Right cardiac atrium (tissue), 5 donors: Measurements from ENCODE around the gene HSPG2. TPM values are rescaled to one million over a fixed set of nuclear protein-coding genes. Genes with fewer than 3 reads are reported as not detected.
A peak's percentile ranks its signal among the peaks of the same experiment; 100 is the strongest.

ENCODE experiments used
- ATAC-seq, 2 donors: fragments of 200-7000 bp; cut with Tn5 transposase; one replicate each; pipeline versions ENCODE4 v1.8.0 to v1.9.1; 2020; ENCODE audit warnings: moderate library complexity in 2 of 2, mild to moderate bottlenecking in 1 of 2
- DNase-seq, 3 donors: peaks; one replicate each; pipeline ENCODE4 v3.0.0-alpha.2; 2020
- H3K27ac ChIP-seq: one replicate; pipeline ENCODE4 v1.5.1; 2013; ENCODE audit warnings: mild to moderate bottlenecking, low read length, control low read depth, moderate library complexity
- H3K27me3 ChIP-seq: one replicate; pipeline ENCODE4 v1.6.1; 2013; ENCODE audit not compliant: control insufficient read depth, insufficient read depth
- H3K4me1 ChIP-seq: one replicate; pipeline ENCODE4 v1.6.1; 2013; ENCODE audit warnings: low read length; ENCODE audit not compliant: control insufficient read depth, insufficient read depth
- H3K4me3 ChIP-seq: one replicate; pipeline ENCODE4 v1.5.1; 2013; ENCODE audit warnings: low read length, control low read depth
- H3K9me3 ChIP-seq: one replicate; pipeline ENCODE4 v1.6.1; 2013; ENCODE audit warnings: low read length; ENCODE audit not compliant: control insufficient read depth
- WGBS: extraction: QIAGEN DNeasy Blood & Tissue Kit; methylation state at CpG from one replicate; pipeline ENCODE4 v1.1.7; 2013; 5-methylcytosine and 5-hydroxymethylcytosine counted together
- intact Hi-C, 4 donors: fragments of 100-400 bp; cut with DNase I; formaldehyde crosslinking; loops; one replicate each; pipeline versions ENCODE4 v1.11.0 to v1.14.0; 2022 to 2023
- polyA plus RNA-seq: library from polyadenylated mRNA; stranded (reverse); fragments of 200-250 nt; gene quantifications from one replicate; pipeline ENCODE4 v1.2.3, GENCODE V29; 2013
- total RNA-seq, 4 donors: library from RNA; stranded (reverse); fragmentation: NEBNext Ultra II Directional; extraction: Animal tissue kit (Norgen Biotek cat#: 25700); gene quantifications; one replicate each; pipeline ENCODE4 v1.2.1, GENCODE V29; 2021
- donor health status: healthy with polysubstance abuse.
- donor health status: DM: no; HTN: yes; CAD: no.
- donor health status: DM: no; HTN: no; CAD: no.
- donor health status: DM: no; HTN: yes; CAD: no; lungs with severe emphysema.
- donor health status: DM: yes; HTN: yes; CAD: no.

HSPG2 gene
- total and polyA plus RNA-seq, 5 donors, result 257 to 659 (median 459) TPM

DNA sequence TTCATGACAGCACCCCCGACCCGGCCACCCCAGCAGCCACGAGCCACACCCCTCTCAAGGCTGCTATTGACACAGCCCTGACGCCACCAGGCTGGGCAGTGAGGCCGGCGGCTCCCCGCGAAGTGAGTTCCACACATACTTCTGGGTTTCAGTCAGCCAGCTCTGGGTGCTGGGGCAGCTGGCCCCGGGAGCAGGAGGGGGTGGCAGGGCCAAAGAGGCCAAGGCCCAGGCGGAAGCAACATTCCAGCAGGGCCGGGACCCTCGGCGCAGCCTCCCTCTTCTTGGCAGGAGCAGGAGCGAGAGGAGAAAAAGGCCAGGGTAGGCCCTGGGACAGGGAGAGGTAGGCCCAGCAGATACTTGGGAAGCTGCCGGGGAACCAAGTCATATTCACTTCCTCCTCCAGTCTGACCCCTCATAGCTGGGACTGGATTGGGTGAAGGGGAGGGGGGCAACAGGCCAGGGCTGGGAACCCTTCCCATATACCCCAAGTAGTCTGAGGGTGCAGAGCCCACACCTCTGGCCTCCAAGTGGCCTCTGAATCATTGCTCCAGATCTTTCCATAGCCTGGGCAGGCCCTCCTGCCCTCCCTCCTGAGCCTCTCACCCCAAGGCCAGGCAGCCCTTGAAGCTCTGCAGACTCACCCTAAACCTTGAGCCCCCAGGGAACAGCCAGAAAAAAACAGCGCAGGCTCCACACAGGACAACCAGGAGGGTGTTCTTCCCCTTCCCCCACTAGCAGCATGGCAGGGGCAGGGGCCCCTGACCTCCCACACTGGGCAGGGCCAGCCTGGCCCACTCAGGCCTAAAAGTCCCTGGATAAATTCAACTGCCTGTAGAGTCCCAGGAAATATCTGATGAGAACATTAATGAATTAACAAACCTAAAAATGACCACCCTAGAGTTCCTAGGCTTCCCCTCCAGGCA, 5.7 kb downstream of the HSPG2 start:
- Histone ChIP-seq H3K27me3 (no peaks in the 10 kb centered on the region), H3K4me1 (peaks cover 37% of the 10 kb centered on the region), H3K9me3 (no peaks in the 10 kb centered on the region), H3K27ac (peak overlapping the region; percentile 91), H3K4me3 (no peak overlapping the region)
- intact Hi-C loops, result no loop called here
- ATAC-seq (peak; percentile 46 to 56), DNase-seq (peak; percentile 86 to 91 (median 89))
- 11% methylated on average over 16 of the region's 16 CpGs for WGBS

DNA sequence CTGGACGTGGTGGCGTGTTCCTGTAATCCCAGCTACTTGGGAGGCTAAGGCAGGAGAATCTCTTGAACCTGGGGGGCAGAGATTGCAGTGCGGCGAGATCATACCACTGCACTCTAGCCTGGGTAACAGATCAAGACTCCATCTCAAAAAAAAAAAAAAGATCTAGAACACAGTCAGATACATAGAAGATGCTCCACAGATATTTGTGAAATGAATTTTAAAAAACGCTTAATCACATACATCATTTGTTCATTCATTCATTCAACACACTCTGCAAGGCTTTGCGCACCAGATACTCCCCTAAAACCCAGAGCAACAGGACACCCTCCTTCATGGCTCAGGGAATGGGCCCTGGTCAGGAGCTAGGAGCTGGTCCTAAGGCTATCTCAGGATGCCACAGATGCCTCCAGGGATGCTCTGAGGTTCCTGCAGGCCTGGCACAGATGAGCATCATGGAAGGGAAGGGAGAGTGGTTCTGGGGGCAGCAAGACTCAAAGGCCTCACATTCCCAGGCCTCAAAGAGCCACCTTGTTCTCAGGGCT, 6.4 kb downstream of the HSPG2 start:
- DNase-seq (no peak), ATAC-seq (no peak)
- Histone ChIP-seq H3K9me3 (no peaks in the 10 kb centered on the region), H3K4me1 (peaks cover 43% of the 10 kb centered on the region), H3K27me3 (no peaks in the 10 kb centered on the region), H3K27ac (peak overlapping the region; percentile 91), H3K4me3 (no peak overlapping the region)
- WGBS, result 77% methylated on average over 6 of the region's 6 CpGs
- intact Hi-C loops, result no loop called here

DNA sequence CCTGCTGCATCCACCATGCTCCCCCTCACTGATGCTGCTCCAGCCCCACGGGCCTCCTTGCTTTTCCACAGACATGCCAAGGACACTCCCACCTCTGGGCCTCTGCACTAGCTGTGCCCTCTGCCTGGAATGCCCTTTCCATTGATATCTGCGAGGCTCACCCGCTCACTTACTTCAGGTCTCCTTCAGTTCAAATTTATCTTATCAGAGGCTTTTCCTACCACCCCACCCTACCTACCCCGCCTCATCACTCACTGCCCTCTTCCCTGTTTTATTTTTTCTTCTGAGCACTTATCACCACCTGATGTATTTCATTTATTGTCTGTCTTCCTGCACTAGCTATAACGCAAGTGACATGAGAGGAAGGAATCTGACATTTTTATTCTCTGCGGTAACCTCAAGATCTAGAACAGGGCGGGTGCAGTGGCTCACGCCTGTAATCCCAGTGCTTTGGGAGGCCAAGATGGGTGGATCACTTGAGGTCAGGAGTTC, 7.0 kb downstream of the HSPG2 start:
- H3K4me1 ChIP-seq, result peaks cover 48% of the 10 kb centered on the region

DNA sequence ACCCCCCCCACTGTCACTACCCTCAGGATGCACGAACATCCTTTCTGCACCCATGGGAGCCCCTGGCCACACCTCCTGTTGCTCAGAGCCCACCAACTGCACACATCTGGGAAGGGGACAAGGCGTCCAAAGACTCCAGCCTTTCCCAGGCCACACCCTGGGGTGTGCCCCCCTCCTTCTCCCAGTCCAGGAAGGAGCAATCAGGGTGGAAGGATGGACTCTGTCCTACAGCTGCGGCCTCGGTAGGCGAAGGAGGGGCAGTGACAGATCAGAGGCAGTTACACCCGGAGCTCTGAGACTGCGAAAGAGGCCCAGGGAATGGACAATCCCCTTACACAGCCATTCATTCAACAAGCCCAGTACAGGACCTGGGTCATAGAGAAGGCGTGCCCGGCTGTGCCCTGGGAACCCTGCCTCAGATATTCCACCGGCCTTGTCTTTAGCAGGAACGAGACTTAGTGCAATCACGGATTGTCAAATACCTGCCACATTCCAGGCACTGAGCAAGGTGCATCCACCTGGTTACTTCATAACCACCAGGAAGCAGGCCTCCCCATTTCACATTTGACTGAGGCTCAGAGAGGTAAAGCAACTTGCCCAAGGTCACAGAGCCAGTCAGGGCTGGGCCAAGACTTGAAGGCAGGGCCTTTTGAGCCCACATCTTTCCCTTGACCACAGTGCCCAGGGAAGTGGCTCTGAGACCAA, 9.4 kb downstream of the HSPG2 start:
- Histone ChIP-seq H3K9me3 (no peaks in the 10 kb centered on the region), H3K27ac (peak overlapping the region; percentile 79), H3K27me3 (no peaks in the 10 kb centered on the region), H3K4me3 (no peak overlapping the region), H3K4me1 (peaks cover 55% of the 10 kb centered on the region)
- WGBS, result 32% methylated on average over 12 of the region's 12 CpGs
- peak; percentile 84 to 92 (median 87) for DNase-seq
- intact Hi-C loops, result no loop called here
- peak; percentile 58 to 65 for ATAC-seq

More for the DNA sequence above, 7.0 kb downstream of the HSPG2 start:
- WGBS, result 38% methylated on average over 8 of the region's 8 CpGs
- H3K4me3 ChIP-seq, result no peak overlapping the region
- DNase-seq, result peak; percentile 66 to 78 (median 74)
- H3K27me3 ChIP-seq, result no peaks in the 10 kb centered on the region
- peak; percentile 3 to 20 for ATAC-seq
- H3K27ac ChIP-seq, result peak overlapping the region; percentile 78
- intact Hi-C loops, result no loop called here
- no peaks in the 10 kb centered on the region for H3K9me3 ChIP-seq

DNA sequence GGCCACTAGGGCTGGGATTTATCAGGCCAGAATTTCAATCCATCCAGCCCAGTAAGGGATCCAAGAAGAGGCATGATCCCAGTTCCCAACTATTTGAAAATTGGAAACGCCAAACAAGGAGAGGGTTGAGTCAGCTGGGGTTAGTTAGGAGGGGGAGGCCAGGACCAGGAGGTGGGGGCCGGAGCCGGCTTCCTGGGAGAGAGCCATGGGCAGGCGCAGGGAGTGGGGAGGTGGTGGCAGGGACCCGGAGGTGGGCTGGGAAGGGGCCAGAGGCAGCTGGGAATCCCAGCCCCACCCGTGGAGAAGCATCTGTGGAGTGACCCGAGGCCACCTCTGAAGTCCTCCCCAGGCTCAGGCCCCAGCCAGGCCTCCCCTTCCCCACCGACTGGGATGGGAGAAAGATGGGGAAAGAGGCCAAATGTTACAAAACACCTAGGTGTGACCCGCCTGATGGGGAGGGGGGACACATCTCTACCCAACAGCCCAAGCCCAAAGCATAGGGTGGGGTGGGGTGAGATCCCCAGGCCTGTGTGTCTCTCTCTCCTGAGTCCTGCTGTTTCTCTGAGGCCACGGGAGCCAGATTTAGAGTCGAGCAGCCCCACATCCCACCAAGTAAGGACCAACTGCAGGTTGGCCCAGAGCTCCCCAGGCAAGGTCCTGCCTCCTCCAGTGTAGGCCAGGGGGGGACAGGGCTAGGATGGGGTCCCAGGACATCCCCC, 10.1 kb downstream of the HSPG2 start:
- Histone ChIP-seq H3K4me1 (peaks cover 58% of the 10 kb centered on the region), H3K9me3 (no peaks in the 10 kb centered on the region), H3K27me3 (no peaks in the 10 kb centered on the region), H3K4me3 (no peak overlapping the region), H3K27ac (peak overlapping the region; percentile 79)
- 19% methylated on average over 11 of the region's 11 CpGs for WGBS
- ATAC-seq (peak; percentile 29 to 47), DNase-seq (peak; percentile 80 to 90 (median 90))
- intact Hi-C loops, result no loop called here

DNA sequence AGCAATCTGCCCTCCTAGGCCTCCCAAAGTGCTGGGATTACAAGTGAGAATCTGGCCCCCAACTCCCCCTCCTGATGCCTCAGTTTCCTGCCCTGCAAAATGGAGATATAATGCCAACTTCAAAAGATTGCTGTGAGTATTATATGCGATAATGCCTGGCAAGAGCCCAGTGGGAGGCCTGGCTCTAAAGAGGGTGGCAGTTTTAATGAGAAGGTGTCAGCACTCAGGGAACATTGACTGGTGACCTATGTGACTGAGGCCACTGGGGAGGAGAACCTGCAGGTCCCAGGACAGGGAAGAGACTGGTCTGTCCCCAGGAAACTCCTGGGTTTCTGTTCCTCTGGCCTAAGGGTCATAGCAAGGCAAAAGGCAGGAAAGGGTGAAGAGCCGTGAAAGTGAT, 11.0 kb downstream of the HSPG2 start:
- ATAC-seq (no peak), DNase-seq (peak in 2 of 3 donors; percentile 30 to 47)
- intact Hi-C loops, result no loop called here
- Histone ChIP-seq H3K27me3 (no peaks in the 10 kb centered on the region), H3K4me1 (peaks cover 50% of the 10 kb centered on the region), H3K4me3 (no peak overlapping the region), H3K27ac (peak overlapping the region; percentile 88), H3K9me3 (no peaks in the 10 kb centered on the region)
- WGBS, result 43% methylated on average over 2 of the region's 2 CpGs

DNA sequence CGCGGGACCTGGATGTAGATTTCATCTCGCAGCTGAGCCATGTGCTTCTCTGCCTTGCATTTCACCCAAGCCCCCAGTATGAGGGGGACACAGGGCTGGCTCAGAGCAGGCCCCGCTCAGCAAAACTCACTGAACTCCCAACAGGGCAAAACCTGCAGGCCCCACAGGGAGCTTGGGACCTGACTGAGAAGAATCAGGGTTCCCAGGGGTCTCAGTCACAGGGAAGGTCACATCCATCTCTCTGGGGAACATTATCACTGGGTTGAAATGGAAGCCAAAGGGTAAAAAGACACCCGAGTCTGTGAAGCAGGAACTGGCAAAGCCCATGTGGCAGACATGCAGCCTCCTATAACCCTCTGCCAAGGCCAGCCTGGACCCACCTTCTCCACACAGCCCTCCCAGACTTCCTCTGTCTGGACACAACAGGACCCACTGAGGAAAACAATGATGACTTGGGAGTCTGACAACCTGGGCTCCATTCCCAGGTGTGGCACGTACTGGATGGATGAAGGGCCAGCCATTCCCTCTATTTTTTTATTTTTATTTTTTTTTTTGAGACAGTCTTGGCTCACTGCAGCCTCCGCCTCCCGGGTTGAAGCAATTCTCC, 11.7 kb downstream of the HSPG2 start:
- 42% methylated on average over 8 of the region's 8 CpGs for WGBS
- peak overlapping the region; percentile 54 for H3K27ac ChIP-seq
- no peak for ATAC-seq
- no peaks in the 10 kb centered on the region for H3K9me3 ChIP-seq
- intact Hi-C loops, result no loop called here
- H3K27me3 ChIP-seq, result no peaks in the 10 kb centered on the region
- H3K4me1 ChIP-seq, result peaks cover 51% of the 10 kb centered on the region
- H3K4me3 ChIP-seq, result no peak overlapping the region
- peak in 2 of 3 donors; percentile 25 to 51 for DNase-seq

DNA sequence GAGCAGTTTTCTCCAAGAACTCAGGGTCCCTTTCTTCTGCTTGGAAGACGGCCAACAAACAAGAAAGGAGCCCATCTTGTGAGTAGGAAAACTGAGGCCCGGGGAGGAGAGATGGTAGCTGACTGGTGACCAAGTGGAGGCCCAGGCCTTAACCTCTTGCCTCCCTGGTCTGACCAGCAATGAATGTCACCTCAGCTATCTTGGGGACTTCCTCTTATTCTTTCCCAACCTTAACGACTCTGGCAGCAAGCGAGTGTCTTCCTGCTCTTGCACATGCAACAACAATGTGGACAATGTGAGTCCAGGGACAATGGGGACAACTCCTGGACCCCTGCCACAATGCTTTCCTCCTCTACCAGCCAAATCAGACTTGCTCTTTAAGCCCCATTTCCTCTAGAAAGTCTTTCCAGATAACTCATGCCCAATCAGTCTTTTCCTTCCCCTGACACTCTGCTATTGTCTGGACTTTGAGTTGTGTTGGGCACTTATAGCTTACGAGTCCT, 12.6 kb downstream of the HSPG2 start:
- intact Hi-C loops, result no loop called here
- 32% methylated on average over 5 of the region's 5 CpGs for WGBS
- DNase-seq, result peak; percentile 76 to 80 (median 78)
- no peaks in the 10 kb centered on the region for H3K9me3 ChIP-seq
- H3K4me3 ChIP-seq, result no peak overlapping the region
- no peaks in the 10 kb centered on the region for H3K27me3 ChIP-seq
- peak; percentile 1 to 40 for ATAC-seq
- H3K27ac ChIP-seq, result peak overlapping the region; percentile 82
- H3K4me1 ChIP-seq, result peaks cover 52% of the 10 kb centered on the region

DNA sequence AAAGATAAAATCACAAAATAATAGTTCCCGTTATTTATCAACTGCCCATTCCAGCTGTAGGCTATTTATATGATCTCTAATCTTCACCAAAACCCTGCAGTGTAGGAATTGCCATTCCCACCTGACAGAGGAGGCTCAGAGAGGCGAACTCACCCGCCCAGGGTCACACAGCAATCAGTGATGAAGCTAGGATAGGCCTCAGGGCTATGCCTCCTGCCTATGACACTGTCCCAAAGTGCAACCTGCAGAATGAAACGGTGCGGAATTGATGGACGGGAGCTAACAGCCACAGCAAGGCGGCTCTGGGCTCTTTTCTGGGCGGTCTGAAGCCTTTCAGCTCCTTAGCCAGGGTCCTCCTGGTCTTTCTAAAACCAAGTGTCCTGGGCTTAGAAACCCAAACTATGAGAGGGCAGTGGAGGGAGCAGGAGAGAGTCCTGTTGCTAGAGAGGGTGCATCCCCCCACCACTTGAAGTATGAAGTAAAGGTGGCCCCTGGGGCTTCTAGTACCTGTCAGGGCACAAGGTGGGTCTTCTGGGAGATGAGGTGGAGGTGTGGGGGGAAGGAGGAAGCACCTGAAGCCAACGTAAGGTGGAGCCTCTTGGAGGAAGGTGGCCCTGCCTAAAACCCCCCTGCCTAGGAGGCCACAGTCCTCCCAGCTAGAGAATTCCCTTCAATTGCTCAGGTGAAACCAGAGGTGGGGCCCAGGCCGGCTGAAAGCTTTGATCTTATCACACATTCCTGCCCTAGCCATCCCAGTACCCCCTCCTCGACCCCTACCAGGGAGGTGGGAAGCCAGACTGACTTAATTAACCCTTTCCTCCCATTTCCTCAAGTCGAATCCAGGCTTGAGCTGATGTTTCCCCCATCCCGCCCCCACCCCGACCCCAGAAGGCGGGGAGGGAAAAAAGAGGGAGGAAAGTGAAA, 14.8 kb downstream of the HSPG2 start:
- H3K4me3 ChIP-seq, result no peak overlapping the region
- DNase-seq (peak in 1 of 3 donors; percentile 43), ATAC-seq (no peak)
- WGBS, result 58% methylated on average over 15 of the region's 15 CpGs
- H3K9me3 ChIP-seq, result no peaks in the 10 kb centered on the region
- no peaks in the 10 kb centered on the region for H3K27me3 ChIP-seq
- intact Hi-C loops, result no loop called here
- peak overlapping the region; percentile 84 for H3K27ac ChIP-seq
- H3K4me1 ChIP-seq, result peaks cover 49% of the 10 kb centered on the region
